HepG2 (cell line): ENCODE results near the gene AUTS2. TPM values are rescaled to one million over a fixed set of nuclear protein-coding genes. Genes with fewer than 3 reads are reported as not detected.

Experiments used
- ATAC-seq: fragments of 200-7000 bp; cut with Tn5 transposase; 3 replicates; pipeline ENCODE4 v1.9.1; 2020; ENCODE audit warnings: mild to moderate bottlenecking, moderate library complexity
- BruUV-seq: library from RNA; stranded (reverse); fragments of 400-500 nt; replicated peaks from 2 replicates; lab custom pipeline; 2021; lab: Mats Ljungman, UMichigan
- CTCF ChIA-PET: fragments of 300-600 bp; formaldehyde crosslinking; extraction: SDS; loops from one replicate; lab custom pipeline; 2021; ENCODE audit warnings: low total read pairs, inconsistent platforms, low intra/inter-chr PET ratio; lab: Yijun Ruan, JAX
- POLR2A ChIA-PET: fragments of 350-600 bp; sonication (Branson Sonifier 250); formaldehyde crosslinking; loops from one replicate; lab custom pipeline; 2020; ENCODE audit warnings: antibody characterized with exemption, inconsistent platforms; lab: Yijun Ruan, JAX
- DNase-seq: peaks from one replicate; pipeline ENCODE4 v3.0.0-alpha.2; 2015; ENCODE audit warnings: low spot score
- FAIRE-seq: peaks from 3 replicates; lab custom pipeline; 2011; peaks lifted over from hg19 to GRCh38; lab: Jason Lieb, UNC
- H2AFZ ChIP-seq: one replicate; pipeline ENCODE4 v1.6.1; 2011; ENCODE audit warnings: low read length, inconsistent platforms
- H3K27ac ChIP-seq: fragments of 300-600 bp; 3 replicates; pipeline ENCODE4 v1.8.0; 2011; ENCODE audit warnings: mixed run types, mild to moderate bottlenecking, mixed read lengths, low read length, inconsistent platforms; ENCODE audit not compliant: insufficient read depth; ENCODE audit errors: extremely low read length
- H3K27me3 ChIP-seq, 2 experiments: fragments of 200-600 bp in 1 of 2; 2 replicates in 1 of 2; 3 replicates in 1 of 2; pipeline versions ENCODE4 v1.6.0 to v1.8.0; 2011; ENCODE audit warnings: low read length in 2 of 2, mild to moderate bottlenecking in 2 of 2, moderate library complexity in 2 of 2, inconsistent platforms in 1 of 2; ENCODE audit not compliant: insufficient read depth in 2 of 2, control insufficient read depth in 1 of 2
- H3K36me3 ChIP-seq, 2 experiments: fragments of 200-600 bp in 1 of 2; replicated peaks in 1 of 2; 2 replicates in 1 of 2; 3 replicates in 1 of 2; pipeline versions ENCODE4 v1.5.1 to v1.8.0; 2011; ENCODE audit warnings: low read length in 2 of 2, inconsistent platforms in 1 of 2; ENCODE audit not compliant: insufficient read depth in 2 of 2, control insufficient read depth in 1 of 2
- H3K4me1 ChIP-seq: 2 replicates; pipeline ENCODE4 v1.5.1; 2012; ENCODE audit warnings: low read length, inconsistent platforms; ENCODE audit not compliant: insufficient read depth
- H3K4me2 ChIP-seq: 2 replicates; pipeline ENCODE4 v1.6.0; 2011; ENCODE audit warnings: low read depth, low read length, inconsistent platforms
- H3K4me3 ChIP-seq, 3 experiments: fragments of 200-600 bp in 1 of 3; sonication (generic), shearing (Covaris generic) in 1 of 3; replicated peaks in 1 of 3; 2 replicates each; pipeline ENCODE4 v1.5.1; 2011 to 2016; ENCODE audit warnings: low read length in 3 of 3, inconsistent platforms in 2 of 3, low read depth in 2 of 3, mild to moderate bottlenecking in 2 of 3, control low read depth in 1 of 3, mixed read lengths in 1 of 3; ENCODE audit not compliant: insufficient read depth in 1 of 3
- H3K79me2 ChIP-seq: one replicate; pipeline ENCODE4 v1.6.1; 2011; ENCODE audit warnings: low read length, inconsistent platforms; ENCODE audit not compliant: insufficient read depth
- H3K9ac ChIP-seq: 2 replicates; pipeline ENCODE4 v1.6.0; 2011; ENCODE audit warnings: mild to moderate bottlenecking, low read depth, low read length, inconsistent platforms; ENCODE audit not compliant: insufficient read depth
- H3K9me3 ChIP-seq: 2 replicates; pipeline ENCODE4 v1.5.1; 2012; ENCODE audit warnings: mild to moderate bottlenecking, low read length
- H4K20me1 ChIP-seq: 2 replicates; pipeline ENCODE4 v1.6.0; 2011; ENCODE audit warnings: inconsistent platforms, mild to moderate bottlenecking, low read length, moderate library complexity; ENCODE audit not compliant: insufficient read depth
- ARID2 ChIP-seq: sonication (generic); formaldehyde crosslinking; IDR thresholded peaks from 2 replicates; pipeline ENCODE4 v1.8.1; 2022; ENCODE audit warnings: mild to moderate bottlenecking, missing genetic modification reagents, borderline replicate concordance
- HDAC2 ChIP-seq: sonication (generic); formaldehyde crosslinking; IDR thresholded peaks from 2 replicates; pipeline ENCODE4 v1.4.0; 2020; ENCODE audit warnings: missing genetic modification reagents
- NFIC ChIP-seq: IDR thresholded peaks from 2 replicates; pipeline ENCODE4 v1.6.1; 2012; ENCODE audit warnings: mild to moderate bottlenecking, low read length, inconsistent platforms
- ZNF253 ChIP-seq: sonication (generic); formaldehyde crosslinking; IDR thresholded peaks from 2 replicates; pipeline ENCODE4 v1.8.0; 2022; ENCODE audit warnings: mild to moderate bottlenecking, missing genetic modification reagents, borderline replicate concordance
- ZNF34 ChIP-seq: sonication (generic); formaldehyde crosslinking; IDR thresholded peaks from 2 replicates; pipeline ENCODE4 v1.4.0; 2020; ENCODE audit warnings: mild to moderate bottlenecking, missing genetic modification reagents, borderline replicate concordance
- ZNF543 ChIP-seq: sonication (generic); formaldehyde crosslinking; IDR thresholded peaks from 2 replicates; pipeline ENCODE4 v1.4.0; 2020; ENCODE audit warnings: mild to moderate bottlenecking, missing genetic modification reagents
- ZNF841 ChIP-seq: sonication (generic); formaldehyde crosslinking; IDR thresholded peaks from 2 replicates; pipeline ENCODE4 v1.8.1; 2023; ENCODE audit warnings: missing genetic modification reagents, borderline replicate concordance
- WGBS: methylation state at CpG from one replicate; pipeline ENCODE4 v1.1.6; 2017; ENCODE audit warnings: low lambda C conversion rate; 5-methylcytosine and 5-hydroxymethylcytosine counted together
- in situ Hi-C: cut with HindIII; loops from 2 replicates; pipeline ENCODE4 v1.10.0; 2017; ENCODE audit warnings: low pct_unique_long_range_greater_than_20kb; ENCODE audit not compliant: extremely low pct_ligation_motif_present
- intact Hi-C: fragments of 100-400 bp; cut with micrococcal nuclease; formaldehyde crosslinking; loops from one replicate; pipeline ENCODE4 v1.10.0; 2022; ENCODE audit not compliant: unreplicated experiment
- polyA plus RNA-seq, 8 experiments: library from polyadenylated mRNA; depleted of rRNA in 3 of 8; stranded (reverse) in 7 of 8; unstranded in 1 of 8; fragments of >200 nt; fragmentation: Illumina TruSeq in 4 of 8; extraction: Trizol in 4 of 8; gene quantifications; 2 replicates each; pipeline versions ENCODE4 v1.2.1 to v1.2.3, GENCODE V29; 2011 to 2016; ENCODE audit warnings: low read depth in 4 of 8, missing spikeins in 1 of 8, mixed read lengths in 1 of 8; ENCODE audit not compliant: insufficient read depth in 1 of 8
- total RNA-seq, 5 experiments: library from RNA; depleted of rRNA; stranded (reverse); fragments of >200 nt; fragmentation: Illumina TruSeq; extraction: Trizol; gene quantifications; 2 replicates each; pipeline ENCODE4 v1.2.3, GENCODE V29; 2016; ENCODE audit warnings: low read depth in 1 of 5
- TF ChIP-seq, protein P1 (sequence below): sonication (generic); formaldehyde crosslinking; IDR thresholded peaks from 2 replicates; pipeline ENCODE4 v1.4.0; 2020; ENCODE audit warnings: missing genetic modification reagents
- TF ChIP-seq, protein P2 (sequence below): conservative IDR thresholded peaks from 2 replicates; pipeline ENCODE4 v1.6.1; 2018; ENCODE audit warnings: missing genetic modification reagents
- TF ChIP-seq, protein P3 (sequence below): sonication (generic); formaldehyde crosslinking; IDR thresholded peaks from 2 replicates; pipeline ENCODE4 v1.5.0; 2020; ENCODE audit warnings: mild to moderate bottlenecking, missing genetic modification reagents, borderline replicate concordance
- TF ChIP-seq, protein P4 (sequence below): sonication (generic); formaldehyde crosslinking; IDR thresholded peaks from 2 replicates; pipeline ENCODE4 v1.5.0; 2020; ENCODE audit warnings: mild to moderate bottlenecking, missing genetic modification reagents, borderline replicate concordance

The AUTS2 gene
- total and polyA plus RNA-seq, 2 of the 13 experiments (the other 11 are each of a cell fraction or from before 2014, with no cell fraction given), result 0.38 TPM; not detected in 1

DNA sequence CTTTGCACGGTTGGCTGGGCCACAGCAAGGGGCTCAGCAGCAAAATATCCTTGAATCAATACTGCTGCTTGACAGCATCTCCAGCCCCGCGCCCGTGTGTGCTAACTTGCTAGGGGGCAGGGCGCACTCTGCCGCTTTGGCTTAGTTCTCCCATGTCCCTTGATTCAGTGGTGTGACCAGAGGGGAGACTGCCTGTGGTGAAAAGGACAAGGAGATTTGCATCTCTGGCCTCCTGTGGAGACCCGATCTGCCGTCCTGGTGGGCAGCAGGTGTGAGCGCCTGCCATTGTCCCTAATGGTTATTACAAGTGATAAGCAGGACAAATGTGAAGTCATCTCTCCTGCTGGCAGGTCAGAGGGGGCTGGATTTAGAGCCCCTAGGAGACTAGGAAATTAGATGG lies 1033.4 kb downstream of the AUTS2 start:
- Histone ChIP-seq H3K9ac (no peak overlapping the region), H3K27ac (no peak overlapping the region), H3K4me2 (no peak overlapping the region), H4K20me1 (no peaks in the 10 kb centered on the region), H2AFZ (no peak overlapping the region), H3K4me3 (no peak overlapping the region), H3K4me1 (no peaks in the 10 kb centered on the region), H3K79me2 (no peaks in the 10 kb centered on the region), H3K36me3 (no peaks in the 10 kb centered on the region), H3K9me3 (no peaks in the 10 kb centered on the region), H3K27me3 (no peaks in the 10 kb centered on the region; a peak in 1 of 5 replicates)
- WGBS, result 66% methylated on average over 4 of the region's 9 CpGs
- POLR2A ChIA-PET, result no interaction called here
- CTCF ChIA-PET, result no interaction called here
- ATAC-seq (no peak), FAIRE-seq (no peak), DNase-seq (no peak)
- BruUV-seq, result no TSS peak
- intact Hi-C loops (no loop called here), in situ Hi-C loops (no loop called here)
- TF ChIP-seq, protein P1, sequence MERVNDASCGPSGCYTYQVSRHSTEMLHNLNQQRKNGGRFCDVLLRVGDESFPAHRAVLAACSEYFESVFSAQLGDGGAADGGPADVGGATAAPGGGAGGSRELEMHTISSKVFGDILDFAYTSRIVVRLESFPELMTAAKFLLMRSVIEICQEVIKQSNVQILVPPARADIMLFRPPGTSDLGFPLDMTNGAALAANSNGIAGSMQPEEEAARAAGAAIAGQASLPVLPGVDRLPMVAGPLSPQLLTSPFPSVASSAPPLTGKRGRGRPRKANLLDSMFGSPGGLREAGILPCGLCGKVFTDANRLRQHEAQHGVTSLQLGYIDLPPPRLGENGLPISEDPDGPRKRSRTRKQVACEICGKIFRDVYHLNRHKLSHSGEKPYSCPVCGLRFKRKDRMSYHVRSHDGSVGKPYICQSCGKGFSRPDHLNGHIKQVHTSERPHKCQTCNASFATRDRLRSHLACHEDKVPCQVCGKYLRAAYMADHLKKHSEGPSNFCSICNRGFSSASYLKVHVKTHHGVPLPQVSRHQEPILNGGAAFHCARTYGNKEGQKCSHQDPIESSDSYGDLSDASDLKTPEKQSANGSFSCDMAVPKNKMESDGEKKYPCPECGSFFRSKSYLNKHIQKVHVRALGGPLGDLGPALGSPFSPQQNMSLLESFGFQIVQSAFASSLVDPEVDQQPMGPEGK (CRISPR knock-in tag), result no peak
- TF ChIP-seq ZNF253 (CRISPR knock-in tag), result no peak
- TF ChIP-seq ZNF841, result no peak
- TF ChIP-seq ZNF34, result no peak
- no peak for TF ChIP-seq HDAC2 (CRISPR knock-in tag)
- no peak for TF ChIP-seq NFIC
- TF ChIP-seq ZNF543 (CRISPR knock-in tag), result no peak
- no peak for TF ChIP-seq ARID2 (CRISPR knock-in tag)
- TF ChIP-seq, protein P2, sequence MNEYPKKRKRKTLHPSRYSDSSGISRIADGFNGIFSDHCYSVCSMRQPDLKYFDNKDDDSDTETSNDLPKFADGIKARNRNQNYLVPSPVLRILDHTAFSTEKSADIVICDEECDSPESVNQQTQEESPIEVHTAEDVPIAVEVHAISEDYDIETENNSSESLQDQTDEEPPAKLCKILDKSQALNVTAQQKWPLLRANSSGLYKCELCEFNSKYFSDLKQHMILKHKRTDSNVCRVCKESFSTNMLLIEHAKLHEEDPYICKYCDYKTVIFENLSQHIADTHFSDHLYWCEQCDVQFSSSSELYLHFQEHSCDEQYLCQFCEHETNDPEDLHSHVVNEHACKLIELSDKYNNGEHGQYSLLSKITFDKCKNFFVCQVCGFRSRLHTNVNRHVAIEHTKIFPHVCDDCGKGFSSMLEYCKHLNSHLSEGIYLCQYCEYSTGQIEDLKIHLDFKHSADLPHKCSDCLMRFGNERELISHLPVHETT, result no peak
- TF ChIP-seq, protein P3, sequence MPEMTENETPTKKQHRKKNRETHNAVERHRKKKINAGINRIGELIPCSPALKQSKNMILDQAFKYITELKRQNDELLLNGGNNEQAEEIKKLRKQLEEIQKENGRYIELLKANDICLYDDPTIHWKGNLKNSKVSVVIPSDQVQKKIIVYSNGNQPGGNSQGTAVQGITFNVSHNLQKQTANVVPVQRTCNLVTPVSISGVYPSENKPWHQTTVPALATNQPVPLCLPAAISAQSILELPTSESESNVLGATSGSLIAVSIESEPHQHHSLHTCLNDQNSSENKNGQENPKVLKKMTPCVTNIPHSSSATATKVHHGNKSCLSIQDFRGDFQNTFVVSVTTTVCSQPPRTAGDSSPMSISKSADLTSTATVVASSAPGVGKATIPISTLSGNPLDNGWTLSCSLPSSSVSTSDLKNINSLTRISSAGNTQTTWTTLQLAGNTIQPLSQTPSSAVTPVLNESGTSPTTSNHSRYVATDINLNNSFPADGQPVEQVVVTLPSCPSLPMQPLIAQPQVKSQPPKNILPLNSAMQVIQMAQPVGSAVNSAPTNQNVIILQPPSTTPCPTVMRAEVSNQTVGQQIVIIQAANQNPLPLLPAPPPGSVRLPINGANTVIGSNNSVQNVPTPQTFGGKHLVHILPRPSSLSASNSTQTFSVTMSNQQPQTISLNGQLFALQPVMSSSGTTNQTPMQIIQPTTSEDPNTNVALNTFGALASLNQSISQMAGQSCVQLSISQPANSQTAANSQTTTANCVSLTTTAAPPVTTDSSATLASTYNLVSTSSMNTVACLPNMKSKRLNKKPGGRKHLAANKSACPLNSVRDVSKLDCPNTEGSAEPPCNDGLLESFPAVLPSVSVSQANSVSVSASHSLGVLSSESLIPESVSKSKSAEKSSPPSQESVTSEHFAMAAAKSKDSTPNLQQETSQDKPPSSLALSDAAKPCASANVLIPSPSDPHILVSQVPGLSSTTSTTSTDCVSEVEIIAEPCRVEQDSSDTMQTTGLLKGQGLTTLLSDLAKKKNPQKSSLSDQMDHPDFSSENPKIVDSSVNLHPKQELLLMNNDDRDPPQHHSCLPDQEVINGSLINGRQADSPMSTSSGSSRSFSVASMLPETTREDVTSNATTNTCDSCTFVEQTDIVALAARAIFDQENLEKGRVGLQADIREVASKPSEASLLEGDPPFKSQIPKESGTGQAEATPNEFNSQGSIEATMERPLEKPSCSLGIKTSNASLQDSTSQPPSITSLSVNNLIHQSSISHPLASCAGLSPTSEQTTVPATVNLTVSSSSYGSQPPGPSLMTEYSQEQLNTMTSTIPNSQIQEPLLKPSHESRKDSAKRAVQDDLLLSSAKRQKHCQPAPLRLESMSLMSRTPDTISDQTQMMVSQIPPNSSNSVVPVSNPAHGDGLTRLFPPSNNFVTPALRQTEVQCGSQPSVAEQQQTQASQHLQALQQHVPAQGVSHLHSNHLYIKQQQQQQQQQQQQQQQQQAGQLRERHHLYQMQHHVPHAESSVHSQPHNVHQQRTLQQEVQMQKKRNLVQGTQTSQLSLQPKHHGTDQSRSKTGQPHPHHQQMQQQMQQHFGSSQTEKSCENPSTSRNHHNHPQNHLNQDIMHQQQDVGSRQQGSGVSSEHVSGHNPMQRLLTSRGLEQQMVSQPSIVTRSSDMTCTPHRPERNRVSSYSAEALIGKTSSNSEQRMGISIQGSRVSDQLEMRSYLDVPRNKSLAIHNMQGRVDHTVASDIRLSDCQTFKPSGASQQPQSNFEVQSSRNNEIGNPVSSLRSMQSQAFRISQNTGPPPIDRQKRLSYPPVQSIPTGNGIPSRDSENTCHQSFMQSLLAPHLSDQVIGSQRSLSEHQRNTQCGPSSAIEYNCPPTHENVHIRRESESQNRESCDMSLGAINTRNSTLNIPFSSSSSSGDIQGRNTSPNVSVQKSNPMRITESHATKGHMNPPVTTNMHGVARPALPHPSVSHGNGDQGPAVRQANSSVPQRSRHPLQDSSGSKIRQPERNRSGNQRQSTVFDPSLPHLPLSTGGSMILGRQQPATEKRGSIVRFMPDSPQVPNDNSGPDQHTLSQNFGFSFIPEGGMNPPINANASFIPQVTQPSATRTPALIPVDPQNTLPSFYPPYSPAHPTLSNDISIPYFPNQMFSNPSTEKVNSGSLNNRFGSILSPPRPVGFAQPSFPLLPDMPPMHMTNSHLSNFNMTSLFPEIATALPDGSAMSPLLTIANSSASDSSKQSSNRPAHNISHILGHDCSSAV (CRISPR knock-in tag), result no peak
- TF ChIP-seq, protein P4, sequence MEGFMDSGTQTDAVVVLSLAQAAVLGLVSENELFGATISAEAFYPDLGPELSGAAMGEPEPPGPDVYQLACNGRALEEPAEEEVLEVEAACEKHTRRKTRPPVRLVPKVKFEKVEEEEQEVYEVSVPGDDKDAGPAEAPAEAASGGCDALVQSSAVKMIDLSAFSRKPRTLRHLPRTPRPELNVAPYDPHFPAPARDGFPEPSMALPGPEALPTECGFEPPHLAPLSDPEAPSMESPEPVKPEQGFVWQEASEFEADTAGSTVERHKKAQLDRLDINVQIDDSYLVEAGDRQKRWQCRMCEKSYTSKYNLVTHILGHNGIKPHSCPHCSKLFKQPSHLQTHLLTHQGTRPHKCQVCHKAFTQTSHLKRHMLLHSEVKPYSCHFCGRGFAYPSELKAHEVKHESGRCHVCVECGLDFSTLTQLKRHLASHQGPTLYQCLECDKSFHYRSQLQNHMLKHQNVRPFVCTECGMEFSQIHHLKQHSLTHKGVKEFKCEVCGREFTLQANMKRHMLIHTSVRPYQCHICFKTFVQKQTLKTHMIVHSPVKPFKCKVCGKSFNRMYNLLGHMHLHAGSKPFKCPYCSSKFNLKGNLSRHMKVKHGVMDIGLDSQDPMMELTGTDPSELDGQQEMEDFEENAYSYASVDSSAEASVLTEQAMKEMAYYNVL (CRISPR knock-in tag), result no peak
